Measurements from ENCODE around the gene ODF2L.

Gene ODF2L

GRCh38 chr1:86318436-86318835 is 77.7 kb downstream of the ODF2L start:
- H3K4me3 ChIP-seq (ENCODE audit: low read depth, low read length): no peak overlapping the region
- no peak for DNase-seq (ENCODE audit: low read depth)
- TF ChIP-seq POLR2A (IDR thresholded peaks at IDR 0.05; ENCODE audit: extremely low read depth, insufficient read length): no peak
- no peak for TF ChIP-seq MAX (IDR thresholded peaks at IDR 0.05; ENCODE audit: low read depth, low read length)
- no peak for TF ChIP-seq CTCF (IDR thresholded peaks at IDR 0.05; ENCODE audit: low read depth, low read length)
- no peak for TF ChIP-seq MYC (IDR thresholded peaks at IDR 0.05; ENCODE audit: low read depth, low read length)

- H3K4me3 ChIP-seq (ENCODE audit: low read depth, low read length): no peak overlapping the region
- TF ChIP-seq MAX (IDR thresholded peaks at IDR 0.05; ENCODE audit: low read depth, low read length) (no peak), MYC (IDR thresholded peaks at IDR 0.05; ENCODE audit: low read depth, low read length) (no peak), CTCF (IDR thresholded peaks at IDR 0.05; ENCODE audit: low read depth, low read length) (no peak), POLR2A (IDR thresholded peaks at IDR 0.05; ENCODE audit: extremely low read depth, insufficient read length) (no peak)
Measured at GRCh38 chr1:86317926-86318325, 78.2 kb downstream of the ODF2L start.

GRCh38 chr1:86305731-86306130 is 90.4 kb downstream of the ODF2L start:
- no peak for DNase-seq (ENCODE audit: low read depth)
- no peak for TF ChIP-seq MYC (IDR thresholded peaks at IDR 0.05; ENCODE audit: low read depth, low read length)
- no peak for TF ChIP-seq CTCF (IDR thresholded peaks at IDR 0.05; ENCODE audit: low read depth, low read length)
- no peak for TF ChIP-seq POLR2A (IDR thresholded peaks at IDR 0.05; ENCODE audit: extremely low read depth, insufficient read length)
- TF ChIP-seq MAX (IDR thresholded peaks at IDR 0.05; ENCODE audit: low read depth, low read length): no peak

More at GRCh38 chr1:86317926-86318325, 78.2 kb downstream of the ODF2L start:
- no peak for DNase-seq (ENCODE audit: low read depth)

GRCh38 chr1:86303041-86303690 is 93.0 kb downstream of the ODF2L start:
- TF ChIP-seq CTCF (IDR thresholded peaks at IDR 0.05; ENCODE audit: low read depth, low read length) (no peak), MAX (IDR thresholded peaks at IDR 0.05; ENCODE audit: low read depth, low read length) (no peak), MYC (IDR thresholded peaks at IDR 0.05; ENCODE audit: low read depth, low read length) (no peak), POLR2A (IDR thresholded peaks at IDR 0.05; ENCODE audit: extremely low read depth, insufficient read length) (no peak)
- H3K4me3 ChIP-seq (ENCODE audit: low read depth, low read length): no peak overlapping the region
- no peak for DNase-seq (ENCODE audit: low read depth)

More at GRCh38 chr1:86305731-86306130, 90.4 kb downstream of the ODF2L start:
- H3K4me3 ChIP-seq (ENCODE audit: low read depth, low read length): no peak overlapping the region
